ENCODE results near the gene A3GALT2.
A peak's percentile ranks its signal among the peaks of the same experiment; 100 is the strongest.

Gene A3GALT2

GRCh38 chr1:33320619-33321165 lies at the start of gene A3GALT2:
Gene A3GALT2 (minus strand): TSS chr1:33321098. CDS start chr1:33321098, 0 bp downstream.
- DNase-seq (ENCODE audit: low read depth): no peak

- DNase-seq (ENCODE audit: low read depth): peak; percentile 64
Observed at GRCh38 chr1:33370301-33370700, 49.4 kb upstream of the A3GALT2 start.

GRCh38 chr1:33369764-33370163 lies 48.9 kb upstream of the A3GALT2 start:
- DNase-seq (ENCODE audit: low read depth): no peak

GRCh38 chr1:33369081-33369480 lies 48.2 kb upstream of the A3GALT2 start:
- no peak for DNase-seq (ENCODE audit: low read depth)

GRCh38 chr1:33368431-33368830 lies 47.5 kb upstream of the A3GALT2 start:
- no peak for DNase-seq (ENCODE audit: low read depth)

- DNase-seq (ENCODE audit: low read depth): peak; percentile 75
Observed at GRCh38 chr1:33367485-33368405, 46.8 kb upstream of the A3GALT2 start.

- no peak for DNase-seq (ENCODE audit: low read depth)
Observed at GRCh38 chr1:33366762-33367484, 46.0 kb upstream of the A3GALT2 start.

- no peak for DNase-seq (ENCODE audit: low read depth)
Observed at GRCh38 chr1:33365560-33365997, 44.7 kb upstream of the A3GALT2 start.

- DNase-seq (ENCODE audit: low read depth): no peak
Observed at GRCh38 chr1:33364565-33364918, 43.6 kb upstream of the A3GALT2 start.

- no peak for DNase-seq (ENCODE audit: low read depth)
Observed at GRCh38 chr1:33363470-33363861, 42.6 kb upstream of the A3GALT2 start.

- DNase-seq (ENCODE audit: low read depth): no peak
Observed at GRCh38 chr1:33363021-33363420, 42.1 kb upstream of the A3GALT2 start.

GRCh38 chr1:33361532-33362235 lies 40.8 kb upstream of the A3GALT2 start:
- no peak for DNase-seq (ENCODE audit: low read depth)

GRCh38 chr1:33360367-33360766 lies 39.5 kb upstream of the A3GALT2 start:
- DNase-seq (ENCODE audit: low read depth): no peak

GRCh38 chr1:33359931-33360330 lies 39.0 kb upstream of the A3GALT2 start:
- DNase-seq (ENCODE audit: low read depth): no peak

GRCh38 chr1:33358795-33359503 lies 38.1 kb upstream of the A3GALT2 start:
- no peak for DNase-seq (ENCODE audit: low read depth)

GRCh38 chr1:33358114-33358794 lies 37.4 kb upstream of the A3GALT2 start:
- no peak for DNase-seq (ENCODE audit: low read depth)

GRCh38 chr1:33357099-33357498 lies 36.2 kb upstream of the A3GALT2 start:
- no peak for DNase-seq (ENCODE audit: low read depth)

GRCh38 chr1:33354707-33355316 lies 33.9 kb upstream of the A3GALT2 start:
- DNase-seq (ENCODE audit: low read depth): no peak

- no peak for DNase-seq (ENCODE audit: low read depth)
Observed at GRCh38 chr1:33353531-33353930, 32.6 kb upstream of the A3GALT2 start.

- DNase-seq (ENCODE audit: low read depth): no peak
Observed at GRCh38 chr1:33351281-33351660, 30.4 kb upstream of the A3GALT2 start.
